ENCODE results near the gene UFC1. TPM values are rescaled to one million over a fixed set of nuclear protein-coding genes. Genes with fewer than 3 reads are reported as not detected.
A peak's percentile ranks its signal among the peaks of the same experiment; 100 is the strongest.

UFC1 gene
- total RNA-seq, 4 donors from 2014 or later, result 42.0 to 100 (median 82.5) TPM

GRCh38 chr1:161162052-161162451, 8.3 kb downstream of the UFC1 start:
- TF ChIP-seq POLR2A (IDR thresholded peaks at IDR 0.05) (no peak), CTCF (IDR thresholded peaks at IDR 0.05) (no peak)
- no peak overlapping the region for H3K4me3 ChIP-seq (ENCODE audit: low read depth, poor library complexity, severe bottlenecking)
- 79 to 85% methylated on average over 7 of the region's 7 CpGs for WGBS, 2 donors
- intact Hi-C loops (cut with DNase I; ENCODE audit: low total_unique reads), result no loop called here
- no peak for DNase-seq (ENCODE audit: low spot score in 2 of 2)

- DNase-seq (ENCODE audit: low spot score in 2 of 2), result no peak
- no peak for TF ChIP-seq CTCF (IDR thresholded peaks at IDR 0.05)
- TF ChIP-seq POLR2A (IDR thresholded peaks at IDR 0.05), result no peak
- WGBS, 2 donors, result 93 to 94% methylated on average over 10 of the region's 10 CpGs
These were observed 9.0 kb downstream of the UFC1 start for GRCh38 chr1:161162806-161163205.

GRCh38 chr1:161163793-161164192, 10.0 kb downstream of the UFC1 start:
- no peak for DNase-seq (ENCODE audit: low spot score in 2 of 2)
- 87 to 90% methylated on average over 5 of the region's 5 CpGs for WGBS, 2 donors
- H3K4me3 ChIP-seq (ENCODE audit: low read depth, poor library complexity, severe bottlenecking), result no peak overlapping the region
- TF ChIP-seq CTCF (IDR thresholded peaks at IDR 0.05), result no peak
- TF ChIP-seq POLR2A (IDR thresholded peaks at IDR 0.05), result no peak
- intact Hi-C loops (cut with DNase I; ENCODE audit: low total_unique reads), result no loop called here

More at GRCh38 chr1:161162806-161163205, 9.0 kb downstream of the UFC1 start:
- intact Hi-C loops (cut with DNase I; ENCODE audit: low total_unique reads), result no loop called here
- H3K4me3 ChIP-seq (ENCODE audit: low read depth, poor library complexity, severe bottlenecking), result no peak overlapping the region

GRCh38 chr1:161164901-161165610, 11.3 kb downstream of the UFC1 start:
- intact Hi-C loops (cut with DNase I; ENCODE audit: low total_unique reads), result no loop called here
- H3K4me3 ChIP-seq (ENCODE audit: low read depth, poor library complexity, severe bottlenecking), result no peak overlapping the region
- 54 to 57% methylated on average over 14 of the region's 14 CpGs for WGBS, 2 donors
- DNase-seq (ENCODE audit: low spot score in 2 of 2), result no peak
- TF ChIP-seq CTCF (IDR thresholded peaks at IDR 0.05) (no peak), POLR2A (IDR thresholded peaks at IDR 0.05) (no peak)

- TF ChIP-seq POLR2A (IDR thresholded peaks at IDR 0.05) (peak in 1 of 2 donors; percentile 14), CTCF (IDR thresholded peaks at IDR 0.05) (no peak)
- DNase-seq (ENCODE audit: low spot score in 2 of 2), result peak; percentile 98 to 99
- peak within 1 kb of the TSS; percentile 59 for H3K4me3 ChIP-seq (ENCODE audit: low read depth, poor library complexity, severe bottlenecking)
These were observed 12.2 kb downstream of the UFC1 start, which contains the start of gene PPOX for GRCh38 chr1:161165742-161166668. PPOX (plus strand) TSS chr1:161166426; CDS start chr1:161166848, 422 bp downstream.

More at GRCh38 chr1:161165742-161166668, 12.2 kb downstream of the UFC1 start, which contains the start of gene PPOX:
- WGBS, 2 donors, result 0 to 1% methylated on average over 46 to 49 of the region's 54 CpGs
- intact Hi-C loops (cut with DNase I; ENCODE audit: low total_unique reads), result no loop called here
